ENCODE measurements around the gene NAA50. TPM values are rescaled to one million over a fixed set of nuclear protein-coding genes. Genes with fewer than 3 reads are reported as not detected.

The NAA50 gene
- total and polyA plus RNA-seq, 2 of the 13 experiments (the other 11 are each of a cell fraction or from before 2014, with no cell fraction given) = 30.2 to 233 TPM

GRCh38 chr3:113745756-113746547 lies at the start of gene NAA50 (continued):
- TF ChIP-seq ZNF362 (CRISPR knock-in tag; IDR thresholded peaks at IDR 0.05; ENCODE audit: borderline replicate concordance) = no peak
- TF ChIP-seq USF2 (IDR thresholded peaks at IDR 0.05; ENCODE audit: low read depth, low read length) = no peak
- no peak for TF ChIP-seq USF2 (CRISPR knock-in tag; IDR thresholded peaks at IDR 0.05; ENCODE audit: borderline replicate concordance)
- no peak for TF ChIP-seq GATAD2A (CRISPR knock-in tag; IDR thresholded peaks at IDR 0.05)
- TF ChIP-seq HOXA3 (CRISPR knock-in tag; IDR thresholded peaks at IDR 0.05) = peak; percentile 80
- no peak for TF ChIP-seq DMTF1 (CRISPR knock-in tag; IDR thresholded peaks at IDR 0.05)
- peak; percentile 82 for TF ChIP-seq ZNF776 (CRISPR knock-in tag; IDR thresholded peaks at IDR 0.05)
- TF ChIP-seq CREM (IDR thresholded peaks at IDR 0.05) = no peak
- TF ChIP-seq CREM (CRISPR knock-in tag; IDR thresholded peaks at IDR 0.05) = no peak
- TF ChIP-seq MTA1 (CRISPR knock-in tag; IDR thresholded peaks at IDR 0.05; ENCODE audit: borderline replicate concordance) = no peak; the same call in 1 of the 2 replicates
- TF ChIP-seq SMAD3 (CRISPR knock-in tag; IDR thresholded peaks at IDR 0.05) = peak; percentile 19; the same call in 1 of the 2 replicates
- peak; percentile 72; the same call in 1 of the 2 replicates for TF ChIP-seq ZNF589 (CRISPR knock-in tag; conservative IDR thresholded peaks at IDR 0.05)
- no peak; the same call in 1 of the 2 replicates for TF ChIP-seq RFX5 (IDR thresholded peaks at IDR 0.05; ENCODE audit: low read depth, low read length)
- TF ChIP-seq TSC22D2 (CRISPR knock-in tag; IDR thresholded peaks at IDR 0.05; ENCODE audit: borderline replicate concordance) = no peak; the same call in 1 of the 2 replicates
- TF ChIP-seq SETDB1 (CRISPR knock-in tag; IDR thresholded peaks at IDR 0.05; ENCODE audit: borderline replicate concordance) = no peak
- no peak for TF ChIP-seq ZBTB10 (CRISPR knock-in tag; IDR thresholded peaks at IDR 0.05; ENCODE audit: borderline replicate concordance)
- TF ChIP-seq MYNN (CRISPR knock-in tag; IDR thresholded peaks at IDR 0.05; ENCODE audit: low read depth) = no peak
- TF ChIP-seq PLRG1 (conservative IDR thresholded peaks at IDR 0.05) = no peak
- TF ChIP-seq ZNF841 (CRISPR knock-in tag; IDR thresholded peaks at IDR 0.05; ENCODE audit: borderline replicate concordance) = no peak; the same call in 1 of the 2 replicates
- TF ChIP-seq IKZF5 (CRISPR knock-in tag; IDR thresholded peaks at IDR 0.05) = 0 out of 2 replicates have a peak, but pooled peaks have one; percentile 35
- no peak for TF ChIP-seq ZNF12 (CRISPR knock-in tag; IDR thresholded peaks at IDR 0.05)

Data from HepG2 (cell line).